LHCN-M2 (cell line): ENCODE data around the gene SAV1. TPM values are rescaled to one million over a fixed set of nuclear protein-coding genes. Genes with fewer than 3 reads are reported as not detected.
A peak's percentile ranks its signal among the peaks of the same experiment; 100 is the strongest.

Experiments
- DNase-seq: peaks from one replicate; pipeline ENCODE4 v3.0.0-alpha.2; 2012; ENCODE audit warnings: low read depth
- total RNA-seq: library from RNA; depleted of rRNA; stranded (reverse); fragments of >200 nt; gene quantifications from 2 replicates; pipeline ENCODE4 v1.2.3, GENCODE V29; 2014; rRNA removed

The SAV1 gene
- total RNA-seq, 1 experiment from 2014 or later, result 43.5 TPM

DNA sequence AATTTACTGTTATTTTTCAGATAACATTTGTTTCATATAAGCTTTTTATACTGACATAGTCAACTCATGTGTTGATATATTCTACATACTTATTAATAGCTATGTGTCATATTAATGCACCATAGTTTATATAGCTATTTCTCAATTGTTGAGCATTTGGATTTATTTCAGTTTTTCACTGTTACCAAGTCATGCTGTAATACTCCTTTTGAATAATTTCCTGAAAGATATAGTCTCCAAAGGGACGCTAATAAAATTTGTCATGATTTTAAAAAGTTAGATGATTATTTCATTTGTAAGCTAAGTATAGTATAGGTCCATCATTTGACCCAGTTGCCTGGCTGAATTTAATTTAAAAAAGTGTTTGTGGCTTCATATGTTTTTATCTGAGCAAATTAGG is 60.3 kb downstream of the SAV1 start:
- no peak for DNase-seq

- DNase-seq, result no peak
These were observed 60.9 kb downstream of the SAV1 start for GRCh38 chr14:50607181-50607580.

GRCh38 chr14:50606468-50606867 is 61.6 kb downstream of the SAV1 start:
- DNase-seq, result no peak

- DNase-seq, result no peak
These were observed 62.3 kb downstream of the SAV1 start for GRCh38 chr14:50605766-50606165.

DNA sequence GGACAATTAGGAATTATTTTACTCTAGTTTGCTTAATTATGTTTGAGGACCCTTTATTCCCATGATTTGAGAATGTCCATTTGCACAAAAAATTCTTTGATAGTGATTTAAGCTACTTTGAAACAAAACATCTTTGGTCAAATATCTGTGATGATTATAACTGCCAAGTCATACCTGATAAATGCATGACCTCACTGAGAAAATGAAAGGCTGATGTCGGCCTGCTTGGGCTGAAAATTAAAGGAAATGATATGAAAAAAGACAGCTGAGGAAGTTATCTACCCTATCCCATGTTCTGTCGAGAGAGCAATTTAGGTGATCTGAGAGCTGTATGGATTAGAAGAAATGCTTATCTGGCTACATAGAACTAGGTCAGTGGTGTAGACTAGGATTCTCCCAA is 64.5 kb downstream of the SAV1 start:
- DNase-seq, result no peak

- no peak for DNase-seq
These were observed 66.1 kb downstream of the SAV1 start for GRCh38 chr14:50602035-50602434.

- DNase-seq, result peak; percentile 68
These were observed 66.7 kb downstream of the SAV1 start for GRCh38 chr14:50601394-50601793.

- peak; percentile 67 for DNase-seq
These were observed 67.3 kb downstream of the SAV1 start for GRCh38 chr14:50600849-50601248.

- peak; percentile 68 for DNase-seq
These were observed 68.2 kb downstream of the SAV1 start for GRCh38 chr14:50599700-50600444.

DNA sequence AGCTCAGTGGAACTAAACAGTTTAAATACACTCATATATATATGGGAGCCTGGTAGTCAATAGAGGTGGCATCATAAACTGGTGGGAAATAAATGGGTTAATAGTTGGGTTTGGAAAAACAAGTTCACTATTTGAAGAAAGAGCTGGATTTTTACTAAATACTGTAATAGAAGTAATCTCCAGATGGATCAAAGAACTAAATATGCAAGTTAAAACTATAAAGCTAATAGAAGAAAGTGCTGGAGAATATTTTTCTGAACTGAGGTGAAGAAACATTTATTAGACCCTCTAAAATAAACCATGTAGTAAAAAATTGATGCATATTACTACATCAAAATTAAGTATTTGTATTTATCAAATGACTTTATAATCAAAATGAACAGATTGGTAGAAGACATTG is 69.3 kb downstream of the SAV1 start:
- no peak for DNase-seq

DNA sequence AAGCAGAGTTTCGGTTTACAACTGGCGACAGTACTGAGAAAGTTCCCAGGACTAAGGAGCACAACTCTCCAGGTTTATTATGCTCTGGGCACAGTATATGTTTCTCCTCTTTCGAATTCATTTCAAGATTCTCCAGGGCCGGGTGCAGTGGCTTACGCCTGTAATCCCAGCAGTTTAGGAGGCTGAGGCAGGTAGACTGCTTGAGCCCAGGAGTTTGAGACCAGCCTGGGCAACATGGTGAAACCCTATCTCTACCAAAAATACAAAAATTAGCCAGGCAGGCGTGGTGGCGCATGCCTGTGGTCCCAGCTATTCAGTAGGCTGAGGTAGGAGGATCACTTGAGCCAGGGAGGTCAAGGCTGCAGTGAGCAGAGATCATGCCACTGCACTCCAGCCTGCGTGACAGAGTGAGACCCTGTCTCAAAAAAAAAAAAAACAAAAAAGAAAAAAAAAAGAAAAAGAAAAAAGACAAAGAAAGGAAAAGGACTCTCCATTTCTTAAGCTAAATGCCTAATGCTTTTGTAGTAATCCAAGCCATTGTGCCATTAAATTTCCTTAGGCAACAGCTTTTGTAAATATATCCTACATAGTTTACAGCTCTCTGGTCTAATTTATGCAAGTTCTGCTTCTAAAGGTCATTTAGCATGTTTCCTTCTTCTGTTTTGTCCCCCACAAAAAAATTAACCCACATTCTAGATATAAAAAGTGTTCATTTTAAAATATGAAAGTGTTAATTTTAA is 73.4 kb downstream of the SAV1 start:
- DNase-seq, result no peak

DNA sequence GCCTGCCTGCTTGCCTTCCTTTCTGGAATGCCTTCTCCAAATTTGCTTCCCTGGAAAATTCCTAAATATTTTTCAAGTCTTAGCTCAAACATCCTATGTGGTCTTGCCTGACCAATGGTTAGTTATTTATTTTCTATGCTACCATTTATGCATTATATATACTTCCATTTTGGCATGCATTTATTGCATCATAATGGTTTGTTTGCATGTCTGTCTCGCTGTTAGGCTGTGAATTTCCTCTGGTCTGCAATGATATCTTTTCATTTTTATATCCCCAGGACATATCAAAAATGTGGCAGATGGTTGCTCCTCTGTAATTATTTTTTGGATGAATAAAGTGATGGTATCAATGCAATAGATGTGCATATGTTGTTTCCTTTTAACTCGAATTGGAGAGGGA is 77.6 kb downstream of the SAV1 start:
- DNase-seq, result no peak

Other genes with a start within 250 kb of the SAV1 start
- gene MAP4K5, start 135.7 kb downstream of the SAV1 start, total RNA-seq, result 149 and 175 TPM in 2 replicates
- gene ATL1, start 108.2 kb downstream of the SAV1 start, total RNA-seq, result 12.7 and 14.9 TPM in 2 replicates
- gene NIN, start 162.9 kb upstream of the SAV1 start, total RNA-seq, result 34.6 and 40.0 TPM in 2 replicates
- not detected in 2 replicates for gene ABHD12B, start 203.7 kb upstream of the SAV1 start, total RNA-seq